Neutrophil (primary cell): ENCODE measurements around the gene SLC25A21.

ENCODE experiments used
- H3K27ac ChIP-seq: fragments of 200-600 bp; sonication (generic); 2 replicates; pipeline ENCODE4 v1.5.1; 2016; ENCODE audit warnings: mild to moderate bottlenecking, moderate library complexity
- H3K27me3 ChIP-seq: fragments of 200-600 bp; sonication (generic); 2 replicates; pipeline ENCODE4 v1.6.0; 2016; ENCODE audit warnings: mild to moderate bottlenecking
- H3K36me3 ChIP-seq: fragments of 200-600 bp; sonication (generic); 2 replicates; pipeline ENCODE4 v1.5.1; 2017
- H3K4me1 ChIP-seq, 2 experiments: fragments of 200-600 bp in 1 of 2; sonication (generic) in 1 of 2; 1 replicate in 1 of 2; 2 replicates in 1 of 2; pipeline versions ENCODE4 v1.5.1 to v1.6.1; 2013 to 2016; ENCODE audit warnings: low read depth in 1 of 2, low read length in 1 of 2, mild to moderate bottlenecking in 1 of 2, moderate library complexity in 1 of 2; ENCODE audit not compliant: control insufficient read depth in 1 of 2, insufficient read depth in 1 of 2
- H3K4me3 ChIP-seq, 2 experiments: fragments of 200-600 bp in 1 of 2; sonication (generic) in 1 of 2; 1 replicate in 1 of 2; 2 replicates in 1 of 2; pipeline ENCODE4 v1.5.1; 2013 to 2016; ENCODE audit warnings: low read depth in 1 of 2, low read length in 1 of 2, mild to moderate bottlenecking in 1 of 2, moderate library complexity in 1 of 2
- H3K9me3 ChIP-seq: fragments of 200-600 bp; sonication (generic); 2 replicates; pipeline ENCODE4 v1.5.1; 2016
- CTCF ChIP-seq: fragments of 200-600 bp; sonication (generic); IDR thresholded peaks from 2 replicates; pipeline ENCODE4 v1.5.1; 2016; ENCODE audit warnings: antibody characterized with exemption

Gene SLC25A21

GRCh38 chr14:36856095-36856878 lies 316.1 kb downstream of the SLC25A21 start:
- Histone ChIP-seq H3K9me3 (no peaks in the 10 kb centered on the region), H3K27me3 (no peaks in the 10 kb centered on the region), H3K36me3 (no peaks in the 10 kb centered on the region), H3K4me3 (no peak overlapping the region), H3K27ac (no peak overlapping the region), H3K4me1 (no peaks in the 10 kb centered on the region)
- no peak for TF ChIP-seq CTCF

- H3K4me3 ChIP-seq = no peak overlapping the region
These were observed 317.0 kb downstream of the SLC25A21 start for GRCh38 chr14:36855396-36855795.

GRCh38 chr14:36852981-36853691 lies 319.3 kb downstream of the SLC25A21 start:
- H3K4me3 ChIP-seq = no peak overlapping the region
- H3K27me3 ChIP-seq = no peaks in the 10 kb centered on the region
- H3K4me1 ChIP-seq = no peaks in the 10 kb centered on the region
- H3K27ac ChIP-seq = no peak overlapping the region
- no peaks in the 10 kb centered on the region for H3K36me3 ChIP-seq
- H3K9me3 ChIP-seq = no peaks in the 10 kb centered on the region
- TF ChIP-seq CTCF = no peak

More at GRCh38 chr14:36855396-36855795, 317.0 kb downstream of the SLC25A21 start:
- Histone ChIP-seq H3K27me3 (no peaks in the 10 kb centered on the region), H3K9me3 (no peaks in the 10 kb centered on the region), H3K4me1 (no peaks in the 10 kb centered on the region), H3K36me3 (no peaks in the 10 kb centered on the region), H3K27ac (no peak overlapping the region)
- TF ChIP-seq CTCF = no peak

GRCh38 chr14:36848213-36848612 lies 324.2 kb downstream of the SLC25A21 start:
- TF ChIP-seq CTCF = no peak
- no peaks in the 10 kb centered on the region for H3K27me3 ChIP-seq

GRCh38 chr14:36847366-36847765 lies 325.0 kb downstream of the SLC25A21 start:
- Histone ChIP-seq H3K9me3 (no peaks in the 10 kb centered on the region), H3K4me1 (no peaks in the 10 kb centered on the region), H3K27me3 (no peaks in the 10 kb centered on the region), H3K36me3 (no peaks in the 10 kb centered on the region), H3K27ac (no peak overlapping the region), H3K4me3 (no peak overlapping the region)
- no peak for TF ChIP-seq CTCF

More at GRCh38 chr14:36848213-36848612, 324.2 kb downstream of the SLC25A21 start:
- Histone ChIP-seq H3K4me3 (no peak overlapping the region), H3K36me3 (no peaks in the 10 kb centered on the region), H3K4me1 (no peaks in the 10 kb centered on the region), H3K9me3 (no peaks in the 10 kb centered on the region), H3K27ac (no peak overlapping the region)
